K562 (cell line): ENCODE results near the gene CHSY1.

Source experiments
- CTCF ChIP-seq, 3 experiments: IDR thresholded peaks in 2 of 3; conservative IDR thresholded peaks in 1 of 3; 2 replicates each; pipeline ENCODE4 v1.5.1; 2011 to 2012; ENCODE audit warnings: low read length in 3 of 3, mild to moderate bottlenecking in 3 of 3, control low read depth in 2 of 3, improper control_type of control experiment in 1 of 3, inconsistent platforms in 1 of 3, low read depth in 1 of 3, mixed read lengths in 1 of 3, moderate library complexity in 1 of 3; ENCODE audit not compliant: insufficient read depth in 2 of 3
- FIP1L1 ChIP-seq: fragments of 200-400 bp; formaldehyde crosslinking; IDR thresholded peaks from 2 replicates; pipeline ENCODE4 v1.6.1; 2018; ENCODE audit warnings: mild to moderate bottlenecking, low read depth, low read length; ENCODE audit not compliant: poor library complexity, severe bottlenecking

- TF ChIP-seq CTCF (IDR thresholded peaks at IDR 0.05 in 2 of 3, conservative IDR thresholded peaks at IDR 0.05 in 1 of 3; ENCODE audit: insufficient read depth in 2 of 3, low read depth in 1 of 3, low read length in 3 of 3) = no peak
- TF ChIP-seq FIP1L1 = no peak
Observed at GRCh38 chr15:101189409-101190091, 62.3 kb downstream of the CHSY1 start.
